ENCODE data around the gene PAX2. TPM values are rescaled to one million over a fixed set of nuclear protein-coding genes. Genes with fewer than 3 reads are reported as not detected.

PAX2 gene
- total RNA-seq, 4 donors from 2014 or later: not detected

- Histone ChIP-seq H3K4me3 (peak overlapping the region; percentile 42), H3K4me1 (peaks cover 34% of the 10 kb centered on the region), H3K36me3 (no peaks in the 10 kb centered on the region), H3K9me3 (no peaks in the 10 kb centered on the region), H3K27ac (no peak overlapping the region), H3K27me3 (peaks cover 100% of the 10 kb centered on the region)
- no peak for DNase-seq (ENCODE audit: low spot score in 2 of 2)
- 75% methylated on average over 7 of the region's 7 CpGs for WGBS
- TF ChIP-seq POLR2AphosphoS5 (IDR thresholded peaks at IDR 0.05): no peak
- TF ChIP-seq POLR2A (IDR thresholded peaks at IDR 0.05): no peak
- TF ChIP-seq CTCF (IDR thresholded peaks at IDR 0.05): no peak
- TF ChIP-seq EP300 (IDR thresholded peaks at IDR 0.05): no peak
Measured at GRCh38 chr10:100736809-100737354, 8.5 kb upstream of the PAX2 start.

- Histone ChIP-seq H3K9me3 (no peaks in the 10 kb centered on the region), H3K4me3 (peak overlapping the region; percentile 42), H3K27ac (no peak overlapping the region), H3K36me3 (no peaks in the 10 kb centered on the region), H3K4me1 (peaks cover 40% of the 10 kb centered on the region), H3K27me3 (peaks cover 100% of the 10 kb centered on the region)
- TF ChIP-seq CTCF (IDR thresholded peaks at IDR 0.05) (no peak), EP300 (IDR thresholded peaks at IDR 0.05) (no peak), POLR2AphosphoS5 (IDR thresholded peaks at IDR 0.05) (no peak), POLR2A (IDR thresholded peaks at IDR 0.05) (no peak)
- DNase-seq (ENCODE audit: low spot score in 2 of 2): no peak
- WGBS: 3% methylated on average over 35 of the region's 51 CpGs
Measured at GRCh38 chr10:100737355-100738054, 7.9 kb upstream of the PAX2 start.

- peaks cover 100% of the 10 kb centered on the region for H3K27me3 ChIP-seq
- 13% methylated on average over 20 of the region's 21 CpGs for WGBS
- peak overlapping the region; percentile 42 for H3K4me3 ChIP-seq
- H3K4me1 ChIP-seq: peaks cover 45% of the 10 kb centered on the region
- no peak for DNase-seq (ENCODE audit: low spot score in 2 of 2)
- no peaks in the 10 kb centered on the region for H3K9me3 ChIP-seq
- TF ChIP-seq POLR2AphosphoS5 (IDR thresholded peaks at IDR 0.05) (no peak), CTCF (IDR thresholded peaks at IDR 0.05) (no peak), POLR2A (IDR thresholded peaks at IDR 0.05) (no peak), EP300 (IDR thresholded peaks at IDR 0.05) (no peak)
- H3K27ac ChIP-seq: no peak overlapping the region
- H3K36me3 ChIP-seq: no peaks in the 10 kb centered on the region
Measured at GRCh38 chr10:100738055-100738827, 7.1 kb upstream of the PAX2 start.

- no peak for DNase-seq (ENCODE audit: low spot score in 2 of 2)
- Histone ChIP-seq H3K27ac (no peak overlapping the region), H3K27me3 (peaks cover 100% of the 10 kb centered on the region), H3K36me3 (no peaks in the 10 kb centered on the region), H3K4me1 (peaks cover 60% of the 10 kb centered on the region), H3K9me3 (no peaks in the 10 kb centered on the region), H3K4me3 (no peak overlapping the region)
- TF ChIP-seq EP300 (IDR thresholded peaks at IDR 0.05) (no peak), POLR2A (IDR thresholded peaks at IDR 0.05) (no peak), POLR2AphosphoS5 (IDR thresholded peaks at IDR 0.05) (no peak), CTCF (IDR thresholded peaks at IDR 0.05) (no peak)
- WGBS: 3% methylated on average over 34 of the region's 56 CpGs
Measured at GRCh38 chr10:100739517-100740368, 5.6 kb upstream of the PAX2 start.

Measured in suprapubic skin (tissue), 4 donors.